ENCODE results near the gene STBD1. TPM values are rescaled to one million over a fixed set of nuclear protein-coding genes. Genes with fewer than 3 reads are reported as not detected.
A peak's percentile ranks its signal among the peaks of the same experiment; 100 is the strongest.

STBD1 gene
- 2.6 and 3.8 TPM in 2 replicates for total RNA-seq (2014; rRNA removed; shearing (Covaris generic))
- polyA plus RNA-seq (2016; fragmentation: Nextera tagmentation; extraction: Ambion mirVana), result 1.5 and 2.0 TPM in 2 replicates
- long read RNA-seq, partial matches to known transcripts, result 0 of 4 reads
- long read RNA-seq, other reads (novel, unspliced or antisense), result 1 of 4 reads

DNA sequence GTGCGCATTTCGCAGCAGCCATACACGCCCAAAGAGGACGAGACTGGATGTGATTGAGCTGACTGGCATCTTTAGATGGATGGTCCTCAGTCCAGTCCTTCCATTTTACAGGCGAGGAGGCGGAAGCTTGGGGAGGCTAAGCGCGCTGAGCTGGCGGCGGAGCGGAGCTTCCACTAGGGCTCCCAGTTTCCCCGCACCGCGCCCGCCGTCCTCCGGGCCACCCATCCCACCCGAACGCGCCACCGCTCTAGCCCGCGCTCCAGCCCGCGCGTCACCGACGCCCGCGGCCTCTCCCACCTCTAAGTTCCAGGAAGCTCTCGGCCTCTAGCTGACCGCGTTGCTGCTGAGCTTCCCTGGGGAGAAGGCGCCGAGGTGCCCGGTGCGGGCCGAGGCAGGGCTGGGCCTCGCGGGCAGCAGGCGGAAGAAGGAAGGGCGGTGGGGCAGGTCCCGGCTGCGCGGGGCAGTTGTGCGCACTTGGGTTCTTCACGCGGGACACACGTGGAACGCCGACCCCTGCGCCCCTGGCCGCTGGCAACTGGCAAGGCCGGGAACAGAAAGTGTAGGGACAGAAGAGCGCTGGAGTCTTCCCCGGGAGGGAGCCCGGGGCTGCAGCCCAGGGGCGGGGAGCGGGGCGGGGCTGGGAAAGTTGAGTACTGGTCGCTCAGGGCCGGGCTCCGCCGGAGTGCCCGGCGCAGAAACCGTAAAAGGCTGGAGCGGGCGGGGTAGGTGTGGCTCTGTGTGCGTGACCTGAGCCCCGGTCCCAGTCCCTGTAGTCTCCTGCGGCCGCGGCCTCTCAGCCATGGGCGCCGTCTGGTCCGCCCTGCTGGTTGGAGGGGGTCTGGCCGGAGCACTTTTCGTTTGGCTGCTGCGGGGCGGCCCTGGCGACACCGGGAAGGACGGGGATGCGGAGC lies at the start of gene STBD1:
STBD1 (plus strand) TSS at position 763 of the 911 bp plus-strand sequence; CDS start at position 800, 37 bp downstream.
- Histone ChIP-seq H3F3A (replicated peaks; ENCODE audit: low read depth) (no peaks in the 10 kb centered on the region), H3K36me3 (ENCODE audit: insufficient read depth) (no peaks in the 10 kb centered on the region), H3K27me3 (ENCODE audit: insufficient read depth) (peaks cover 30% of the 10 kb centered on the region), H3K4me1 (ENCODE audit: insufficient read depth) (peaks cover 13% of the 10 kb centered on the region; the same call in 1 of the 2 replicates), H3K27ac (ENCODE audit: low read depth) (no peak within 1 kb of the TSS), H2AFZ (peak within 1 kb of the TSS; percentile 100), H4K20me1 (replicated peaks; ENCODE audit: insufficient read depth) (peaks cover 10% of the 10 kb centered on the region; the same call in 1 of the 2 replicates), H3K4me3 (peak within 1 kb of the TSS; percentile 94), H3K79me2 (replicated peaks; ENCODE audit: insufficient read depth) (no peaks in the 10 kb centered on the region), H3K9me2 (ENCODE audit: insufficient read depth) (no peaks in the 10 kb centered on the region), H3K4me2 (peak within 1 kb of the TSS; percentile 95)
- Mint-ChIP-seq H3K27ac (no peak within 1 kb of the TSS), H3K4me1 (peaks cover 3% of the 10 kb centered on the region; the same call in 2 of the 3 replicates), H3K36me3 (ENCODE audit: low read depth) (peaks cover 4% of the 10 kb centered on the region; the same call in 1 of the 3 replicates), H3K9me3 (no peaks in the 10 kb centered on the region), H3K27me3 (ENCODE audit: insufficient read depth, low read depth, poor library complexity) (peaks cover 24% of the 10 kb centered on the region), H3K4me3 (peak within 1 kb of the TSS; percentile 87)
- DNase-seq (ENCODE audit: low spot score) (peak; percentile 88), ATAC-seq (peak; percentile 87)
- TF ChIP-seq STAT1 (IDR thresholded peaks at IDR 0.05; ENCODE audit: unreplicated experiment) (no peak), NANOG (IDR thresholded peaks at IDR 0.05; ENCODE audit: borderline replicate concordance) (no peak), POLR2AphosphoS5 (IDR thresholded peaks at IDR 0.05; ENCODE audit: low read depth) (peak; percentile 80), EZH2 (IDR thresholded peaks at IDR 0.05; ENCODE audit: low read depth, unreplicated experiment) (no peak), CREB1 (CRISPR knock-in tag; IDR thresholded peaks at IDR 0.05; ENCODE audit: low read depth) (no peak), EZH2phosphoT487 (IDR thresholded peaks at IDR 0.05; ENCODE audit: unreplicated experiment) (no peak), ZNF331 (CRISPR knock-in tag; IDR thresholded peaks at IDR 0.05; ENCODE audit: low read depth) (no peak), ZNF114 (CRISPR knock-in tag; IDR thresholded peaks at IDR 0.05) (no peak)
- TF ChIP-seq, protein P1, sequence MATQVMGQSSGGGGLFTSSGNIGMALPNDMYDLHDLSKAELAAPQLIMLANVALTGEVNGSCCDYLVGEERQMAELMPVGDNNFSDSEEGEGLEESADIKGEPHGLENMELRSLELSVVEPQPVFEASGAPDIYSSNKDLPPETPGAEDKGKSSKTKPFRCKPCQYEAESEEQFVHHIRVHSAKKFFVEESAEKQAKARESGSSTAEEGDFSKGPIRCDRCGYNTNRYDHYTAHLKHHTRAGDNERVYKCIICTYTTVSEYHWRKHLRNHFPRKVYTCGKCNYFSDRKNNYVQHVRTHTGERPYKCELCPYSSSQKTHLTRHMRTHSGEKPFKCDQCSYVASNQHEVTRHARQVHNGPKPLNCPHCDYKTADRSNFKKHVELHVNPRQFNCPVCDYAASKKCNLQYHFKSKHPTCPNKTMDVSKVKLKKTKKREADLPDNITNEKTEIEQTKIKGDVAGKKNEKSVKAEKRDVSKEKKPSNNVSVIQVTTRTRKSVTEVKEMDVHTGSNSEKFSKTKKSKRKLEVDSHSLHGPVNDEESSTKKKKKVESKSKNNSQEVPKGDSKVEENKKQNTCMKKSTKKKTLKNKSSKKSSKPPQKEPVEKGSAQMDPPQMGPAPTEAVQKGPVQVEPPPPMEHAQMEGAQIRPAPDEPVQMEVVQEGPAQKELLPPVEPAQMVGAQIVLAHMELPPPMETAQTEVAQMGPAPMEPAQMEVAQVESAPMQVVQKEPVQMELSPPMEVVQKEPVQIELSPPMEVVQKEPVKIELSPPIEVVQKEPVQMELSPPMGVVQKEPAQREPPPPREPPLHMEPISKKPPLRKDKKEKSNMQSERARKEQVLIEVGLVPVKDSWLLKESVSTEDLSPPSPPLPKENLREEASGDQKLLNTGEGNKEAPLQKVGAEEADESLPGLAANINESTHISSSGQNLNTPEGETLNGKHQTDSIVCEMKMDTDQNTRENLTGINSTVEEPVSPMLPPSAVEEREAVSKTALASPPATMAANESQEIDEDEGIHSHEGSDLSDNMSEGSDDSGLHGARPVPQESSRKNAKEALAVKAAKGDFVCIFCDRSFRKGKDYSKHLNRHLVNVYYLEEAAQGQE (IDR thresholded peaks at IDR 0.05; ENCODE audit: unreplicated experiment), result no peak
- TF ChIP-seq, protein P2, sequence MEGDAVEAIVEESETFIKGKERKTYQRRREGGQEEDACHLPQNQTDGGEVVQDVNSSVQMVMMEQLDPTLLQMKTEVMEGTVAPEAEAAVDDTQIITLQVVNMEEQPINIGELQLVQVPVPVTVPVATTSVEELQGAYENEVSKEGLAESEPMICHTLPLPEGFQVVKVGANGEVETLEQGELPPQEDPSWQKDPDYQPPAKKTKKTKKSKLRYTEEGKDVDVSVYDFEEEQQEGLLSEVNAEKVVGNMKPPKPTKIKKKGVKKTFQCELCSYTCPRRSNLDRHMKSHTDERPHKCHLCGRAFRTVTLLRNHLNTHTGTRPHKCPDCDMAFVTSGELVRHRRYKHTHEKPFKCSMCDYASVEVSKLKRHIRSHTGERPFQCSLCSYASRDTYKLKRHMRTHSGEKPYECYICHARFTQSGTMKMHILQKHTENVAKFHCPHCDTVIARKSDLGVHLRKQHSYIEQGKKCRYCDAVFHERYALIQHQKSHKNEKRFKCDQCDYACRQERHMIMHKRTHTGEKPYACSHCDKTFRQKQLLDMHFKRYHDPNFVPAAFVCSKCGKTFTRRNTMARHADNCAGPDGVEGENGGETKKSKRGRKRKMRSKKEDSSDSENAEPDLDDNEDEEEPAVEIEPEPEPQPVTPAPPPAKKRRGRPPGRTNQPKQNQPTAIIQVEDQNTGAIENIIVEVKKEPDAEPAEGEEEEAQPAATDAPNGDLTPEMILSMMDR (conservative IDR thresholded peaks at IDR 0.05; ENCODE audit: low read depth in 2 of 2), result no peak
- TF ChIP-seq, protein P3, sequence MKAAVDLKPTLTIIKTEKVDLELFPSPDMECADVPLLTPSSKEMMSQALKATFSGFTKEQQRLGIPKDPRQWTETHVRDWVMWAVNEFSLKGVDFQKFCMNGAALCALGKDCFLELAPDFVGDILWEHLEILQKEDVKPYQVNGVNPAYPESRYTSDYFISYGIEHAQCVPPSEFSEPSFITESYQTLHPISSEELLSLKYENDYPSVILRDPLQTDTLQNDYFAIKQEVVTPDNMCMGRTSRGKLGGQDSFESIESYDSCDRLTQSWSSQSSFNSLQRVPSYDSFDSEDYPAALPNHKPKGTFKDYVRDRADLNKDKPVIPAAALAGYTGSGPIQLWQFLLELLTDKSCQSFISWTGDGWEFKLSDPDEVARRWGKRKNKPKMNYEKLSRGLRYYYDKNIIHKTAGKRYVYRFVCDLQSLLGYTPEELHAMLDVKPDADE (IDR thresholded peaks at IDR 0.05), result peak; percentile 51; the same call in 1 of the 2 replicates
- TF ChIP-seq, protein P4, sequence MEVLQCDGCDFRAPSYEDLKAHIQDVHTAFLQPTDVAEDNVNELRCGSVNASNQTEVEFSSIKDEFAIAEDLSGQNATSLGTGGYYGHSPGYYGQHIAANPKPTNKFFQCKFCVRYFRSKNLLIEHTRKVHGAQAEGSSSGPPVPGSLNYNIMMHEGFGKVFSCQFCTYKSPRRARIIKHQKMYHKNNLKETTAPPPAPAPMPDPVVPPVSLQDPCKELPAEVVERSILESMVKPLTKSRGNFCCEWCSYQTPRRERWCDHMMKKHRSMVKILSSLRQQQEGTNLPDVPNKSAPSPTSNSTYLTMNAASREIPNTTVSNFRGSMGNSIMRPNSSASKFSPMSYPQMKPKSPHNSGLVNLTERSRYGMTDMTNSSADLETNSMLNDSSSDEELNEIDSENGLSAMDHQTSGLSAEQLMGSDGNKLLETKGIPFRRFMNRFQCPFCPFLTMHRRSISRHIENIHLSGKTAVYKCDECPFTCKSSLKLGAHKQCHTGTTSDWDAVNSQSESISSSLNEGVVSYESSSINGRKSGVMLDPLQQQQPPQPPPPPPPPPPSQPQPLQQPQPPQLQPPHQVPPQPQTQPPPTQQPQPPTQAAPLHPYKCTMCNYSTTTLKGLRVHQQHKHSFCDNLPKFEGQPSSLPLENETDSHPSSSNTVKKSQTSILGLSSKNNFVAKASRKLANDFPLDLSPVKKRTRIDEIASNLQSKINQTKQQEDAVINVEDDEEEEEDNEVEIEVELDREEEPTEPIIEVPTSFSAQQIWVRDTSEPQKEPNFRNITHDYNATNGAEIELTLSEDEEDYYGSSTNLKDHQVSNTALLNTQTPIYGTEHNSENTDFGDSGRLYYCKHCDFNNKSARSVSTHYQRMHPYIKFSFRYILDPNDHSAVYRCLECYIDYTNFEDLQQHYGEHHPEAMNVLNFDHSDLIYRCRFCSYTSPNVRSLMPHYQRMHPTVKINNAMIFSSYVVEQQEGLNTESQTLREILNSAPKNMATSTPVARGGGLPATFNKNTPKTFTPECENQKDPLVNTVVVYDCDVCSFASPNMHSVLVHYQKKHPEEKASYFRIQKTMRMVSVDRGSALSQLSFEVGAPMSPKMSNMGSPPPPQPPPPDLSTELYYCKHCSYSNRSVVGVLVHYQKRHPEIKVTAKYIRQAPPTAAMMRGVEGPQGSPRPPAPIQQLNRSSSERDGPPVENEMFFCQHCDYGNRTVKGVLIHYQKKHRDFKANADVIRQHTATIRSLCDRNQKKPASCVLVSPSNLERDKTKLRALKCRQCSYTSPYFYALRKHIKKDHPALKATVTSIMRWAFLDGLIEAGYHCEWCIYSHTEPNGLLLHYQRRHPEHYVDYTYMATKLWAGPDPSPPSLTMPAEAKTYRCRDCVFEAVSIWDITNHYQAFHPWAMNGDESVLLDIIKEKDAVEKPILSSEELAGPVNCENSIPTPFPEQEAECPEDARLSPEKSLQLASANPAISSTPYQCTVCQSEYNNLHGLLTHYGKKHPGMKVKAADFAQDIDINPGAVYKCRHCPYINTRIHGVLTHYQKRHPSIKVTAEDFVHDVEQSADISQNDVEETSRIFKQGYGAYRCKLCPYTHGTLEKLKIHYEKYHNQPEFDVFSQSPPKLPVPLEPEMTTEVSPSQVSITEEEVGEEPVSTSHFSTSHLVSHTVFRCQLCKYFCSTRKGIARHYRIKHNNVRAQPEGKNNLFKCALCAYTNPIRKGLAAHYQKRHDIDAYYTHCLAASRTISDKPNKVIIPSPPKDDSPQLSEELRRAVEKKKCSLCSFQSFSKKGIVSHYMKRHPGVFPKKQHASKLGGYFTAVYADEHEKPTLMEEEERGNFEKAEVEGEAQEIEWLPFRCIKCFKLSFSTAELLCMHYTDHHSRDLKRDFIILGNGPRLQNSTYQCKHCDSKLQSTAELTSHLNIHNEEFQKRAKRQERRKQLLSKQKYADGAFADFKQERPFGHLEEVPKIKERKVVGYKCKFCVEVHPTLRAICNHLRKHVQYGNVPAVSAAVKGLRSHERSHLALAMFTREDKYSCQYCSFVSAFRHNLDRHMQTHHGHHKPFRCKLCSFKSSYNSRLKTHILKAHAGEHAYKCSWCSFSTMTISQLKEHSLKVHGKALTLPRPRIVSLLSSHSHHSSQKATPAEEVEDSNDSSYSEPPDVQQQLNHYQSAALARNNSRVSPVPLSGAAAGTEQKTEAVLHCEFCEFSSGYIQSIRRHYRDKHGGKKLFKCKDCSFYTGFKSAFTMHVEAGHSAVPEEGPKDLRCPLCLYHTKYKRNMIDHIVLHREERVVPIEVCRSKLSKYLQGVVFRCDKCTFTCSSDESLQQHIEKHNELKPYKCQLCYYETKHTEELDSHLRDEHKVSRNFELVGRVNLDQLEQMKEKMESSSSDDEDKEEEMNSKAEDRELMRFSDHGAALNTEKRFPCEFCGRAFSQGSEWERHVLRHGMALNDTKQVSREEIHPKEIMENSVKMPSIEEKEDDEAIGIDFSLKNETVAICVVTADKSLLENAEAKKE (CRISPR knock-in tag; IDR thresholded peaks at IDR 0.05), result no peak

Data from GM23338 (cell line).